Endothelial cell of coronary artery (primary cell): ENCODE results near the gene RAP2B. TPM values are rescaled to one million over a fixed set of nuclear protein-coding genes. Genes with fewer than 3 reads are reported as not detected.

ENCODE experiments used
- total RNA-seq: library from RNA; depleted of rRNA; stranded (reverse); fragments of >200 nt; gene quantifications from 2 replicates; pipeline ENCODE4 v1.2.3, GENCODE V29; 2014

The RAP2B gene
- 19.8 and 33.2 TPM in 2 replicates for total RNA-seq

DNA sequence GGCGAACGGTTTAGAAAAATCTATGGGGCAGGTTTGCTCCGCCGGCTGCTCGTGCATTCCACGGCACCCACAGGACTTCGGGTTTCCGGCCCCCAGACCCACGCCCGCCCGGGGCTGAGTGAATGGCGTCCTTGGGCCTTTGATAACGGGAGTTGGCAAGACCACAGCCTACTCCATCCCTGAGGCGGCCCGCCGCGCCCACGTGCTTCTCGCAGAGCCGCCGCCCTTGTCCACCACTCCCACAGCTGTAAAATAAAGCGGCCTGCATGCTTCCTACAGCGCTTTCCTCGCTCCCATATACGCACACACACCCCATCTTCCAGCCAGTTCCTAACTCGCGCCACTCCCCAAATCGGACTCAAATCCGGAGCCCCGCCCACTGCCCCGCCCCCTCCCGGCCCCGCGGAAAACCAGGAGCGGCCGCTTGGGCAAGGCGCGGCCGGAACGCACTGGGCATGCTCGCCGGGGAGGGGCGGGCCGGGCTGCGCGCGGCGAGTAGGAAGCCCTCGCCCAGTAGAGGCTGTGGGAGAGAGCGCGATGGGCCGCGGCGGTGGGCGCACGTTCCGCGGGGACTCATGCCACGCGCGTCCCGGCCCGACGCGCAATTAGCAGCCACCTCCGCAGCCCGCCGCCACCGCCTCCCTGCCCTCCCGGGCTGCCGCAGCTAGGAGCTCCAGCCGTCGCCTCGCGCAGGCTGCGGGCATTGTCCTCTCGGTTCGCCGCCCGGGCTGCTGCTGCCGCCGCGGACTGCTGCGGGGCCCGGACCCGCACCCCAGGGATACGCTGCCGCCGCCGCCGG is at the start of gene RAP2B:
Gene RAP2B, plus strand, starts transcription at position 513 of the 799 bp plus-strand sequence. CDS start 468 bp downstream, outside the sequence.

